Glutamatergic neuron (in vitro differentiated cells): ENCODE results near the gene FBXL17. TPM values are rescaled to one million over a fixed set of nuclear protein-coding genes. Genes with fewer than 3 reads are reported as not detected.

ENCODE experiments used
- DNase-seq: peaks from one replicate; pipeline ENCODE4 v3.0.0; 2022
- H3K27ac Mint-ChIP-seq: one replicate; pipeline ENCODE4 v1.8.0; 2020; ENCODE audit warnings: mild to moderate bottlenecking, mixed read lengths, inconsistent platforms; ENCODE audit not compliant: unreplicated experiment
- H3K27me3 Mint-ChIP-seq: one replicate; pipeline ENCODE4 v1.8.0; 2020; ENCODE audit warnings: mild to moderate bottlenecking, moderate library complexity, mixed read lengths, inconsistent platforms; ENCODE audit not compliant: unreplicated experiment
- H3K36me3 Mint-ChIP-seq: one replicate; pipeline ENCODE4 v1.8.0; 2020; ENCODE audit warnings: mild to moderate bottlenecking, mixed read lengths, inconsistent platforms; ENCODE audit not compliant: unreplicated experiment
- H3K4me1 Mint-ChIP-seq: one replicate; pipeline ENCODE4 v1.8.0; 2020; ENCODE audit warnings: mild to moderate bottlenecking, low read depth, mixed read lengths, inconsistent platforms; ENCODE audit not compliant: unreplicated experiment
- H3K4me3 Mint-ChIP-seq: one replicate; pipeline ENCODE4 v1.8.0; 2020; ENCODE audit warnings: mild to moderate bottlenecking, mixed read lengths, inconsistent platforms; ENCODE audit not compliant: unreplicated experiment
- H3K9me3 Mint-ChIP-seq: one replicate; pipeline ENCODE4 v1.8.0; 2020; ENCODE audit warnings: mild to moderate bottlenecking, moderate library complexity, mixed read lengths, inconsistent platforms; ENCODE audit not compliant: unreplicated experiment
- CTCF ChIP-seq: fragments of 200-600 bp; sonication (generic); IDR thresholded peaks from one replicate; pipeline ENCODE4 v1.5.0; 2021; ENCODE audit not compliant: partially characterized antibody, unreplicated experiment
- total RNA-seq: library from RNA; stranded (reverse); fragmentation: NEBNext Ultra II Directional; extraction: Animal tissue kit (Norgen Biotek cat#: 25700); gene quantifications from one replicate; pipeline ENCODE4 v1.2.1, GENCODE V29; 2021; ENCODE audit not compliant: unreplicated experiment

FBXL17 gene
- total RNA-seq, 1 donor from 2014 or later = 20.3 TPM

GRCh38 chr5:107830750-107831149 is 551.1 kb downstream of the FBXL17 start:
- no peak for DNase-seq
- Mint-ChIP-seq H3K4me1 (peaks cover 17% of the 10 kb centered on the region), H3K27me3 (no peaks in the 10 kb centered on the region), H3K36me3 (no peaks in the 10 kb centered on the region), H3K27ac (no peak overlapping the region), H3K4me3 (no peak overlapping the region), H3K9me3 (no peaks in the 10 kb centered on the region)
- TF ChIP-seq CTCF = no peak

GRCh38 chr5:107826311-107827000 is 555.4 kb downstream of the FBXL17 start:
- Mint-ChIP-seq H3K27ac (no peak overlapping the region), H3K4me3 (no peak overlapping the region), H3K9me3 (peaks cover 3% of the 10 kb centered on the region), H3K36me3 (no peaks in the 10 kb centered on the region), H3K27me3 (no peaks in the 10 kb centered on the region), H3K4me1 (peaks cover 11% of the 10 kb centered on the region)
- DNase-seq = no peak
- TF ChIP-seq CTCF = no peak

- Mint-ChIP-seq H3K9me3 (peaks cover 3% of the 10 kb centered on the region), H3K4me1 (peaks cover 6% of the 10 kb centered on the region), H3K27ac (no peak overlapping the region), H3K4me3 (no peak overlapping the region), H3K27me3 (no peaks in the 10 kb centered on the region), H3K36me3 (no peaks in the 10 kb centered on the region)
- DNase-seq = no peak
- TF ChIP-seq CTCF = no peak
Observed at GRCh38 chr5:107824821-107825220, 557.1 kb downstream of the FBXL17 start.

- Mint-ChIP-seq H3K27me3 (peaks cover 2% of the 10 kb centered on the region), H3K4me1 (peaks cover 17% of the 10 kb centered on the region), H3K4me3 (no peak overlapping the region), H3K27ac (no peak overlapping the region), H3K9me3 (peaks cover 5% of the 10 kb centered on the region), H3K36me3 (peaks cover 4% of the 10 kb centered on the region)
- DNase-seq = no peak
- no peak for TF ChIP-seq CTCF
Observed at GRCh38 chr5:107821288-107821687, 560.6 kb downstream of the FBXL17 start.

GRCh38 chr5:107820429-107820828 is 561.5 kb downstream of the FBXL17 start:
- DNase-seq = no peak
- Mint-ChIP-seq H3K9me3 (peaks cover 5% of the 10 kb centered on the region), H3K27me3 (peaks cover 2% of the 10 kb centered on the region), H3K4me1 (peaks cover 17% of the 10 kb centered on the region), H3K36me3 (peaks cover 4% of the 10 kb centered on the region), H3K27ac (no peak overlapping the region), H3K4me3 (no peak overlapping the region)
- no peak for TF ChIP-seq CTCF
